HepG2 (cell line): Measurements from ENCODE around the gene DYRK1B.

Experiments
- EP300 ChIP-seq, 3 experiments: sonication (generic) in 1 of 3; formaldehyde crosslinking in 1 of 3; IDR thresholded peaks; 2 replicates each; pipeline versions ENCODE4 v1.5.1 to v1.6.1; 2011 to 2020; ENCODE audit warnings: low read depth in 2 of 3, low read length in 2 of 3, borderline replicate concordance in 1 of 3, improper control_type of control experiment in 1 of 3, mild to moderate bottlenecking in 1 of 3, missing genetic modification reagents in 1 of 3, moderate library complexity in 1 of 3
- PHF5A ChIP-seq: IDR thresholded peaks from one replicate; pipeline ENCODE4 v1.6.1; 2018; ENCODE audit warnings: low read depth, missing genetic modification reagents; ENCODE audit not compliant: unreplicated experiment
- ZFP37 ChIP-seq: sonication (generic); formaldehyde crosslinking; IDR thresholded peaks from 2 replicates; pipeline ENCODE4 v1.4.0; 2020; ENCODE audit warnings: missing genetic modification reagents, borderline replicate concordance
- ZFP41 ChIP-seq: sonication (generic); formaldehyde crosslinking; IDR thresholded peaks from 2 replicates; pipeline ENCODE4 v1.4.0; 2020; ENCODE audit warnings: mild to moderate bottlenecking, missing genetic modification reagents, borderline replicate concordance
- TF ChIP-seq, protein P1 (sequence below): IDR thresholded peaks from 2 replicates; pipeline ENCODE4 v1.6.1; 2016; ENCODE audit warnings: missing compliant biosample characterization, missing genetic modification reagents, borderline replicate concordance

DNA sequence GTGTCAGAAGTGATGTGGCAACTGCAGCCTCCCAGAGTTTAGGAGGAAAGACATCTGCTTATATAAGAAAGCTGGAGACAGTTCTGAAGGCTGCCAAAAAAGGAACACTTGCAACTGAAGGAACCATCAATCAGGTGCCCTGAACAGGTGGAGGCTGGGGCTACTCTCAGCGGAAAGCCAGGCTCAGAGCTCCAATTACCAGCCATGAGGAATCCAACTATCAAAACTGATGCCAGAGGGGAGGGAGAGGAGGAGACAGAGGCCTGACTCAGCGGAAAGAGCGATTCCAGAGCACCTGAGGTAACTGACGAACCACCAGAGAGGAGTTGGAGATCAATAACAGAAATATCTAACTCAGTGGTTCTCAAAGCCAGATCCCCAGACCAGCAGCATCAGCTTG lies 31.0 kb downstream of the DYRK1B start:
- TF ChIP-seq, protein P1, sequence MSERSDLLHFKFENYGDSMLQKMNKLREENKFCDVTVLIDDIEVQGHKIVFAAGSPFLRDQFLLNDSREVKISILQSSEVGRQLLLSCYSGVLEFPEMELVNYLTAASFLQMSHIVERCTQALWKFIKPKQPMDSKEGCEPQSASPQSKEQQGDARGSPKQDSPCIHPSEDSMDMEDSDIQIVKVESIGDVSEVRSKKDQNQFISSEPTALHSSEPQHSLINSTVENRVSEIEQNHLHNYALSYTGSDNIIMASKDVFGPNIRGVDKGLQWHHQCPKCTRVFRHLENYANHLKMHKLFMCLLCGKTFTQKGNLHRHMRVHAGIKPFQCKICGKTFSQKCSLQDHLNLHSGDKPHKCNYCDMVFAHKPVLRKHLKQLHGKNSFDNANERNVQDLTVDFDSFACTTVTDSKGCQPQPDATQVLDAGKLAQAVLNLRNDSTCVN (CRISPR knock-in tag) = no peak
- TF ChIP-seq EP300 (IDR thresholded peaks at IDR 0.05; ENCODE audit: low read depth in 2 of 2, low read length in 2 of 2) (no peak), EP300 (CRISPR knock-in tag; IDR thresholded peaks at IDR 0.05; ENCODE audit: borderline replicate concordance) (no peak), ZFP37 (CRISPR knock-in tag) (no peak), PHF5A (no peak), ZFP41 (CRISPR knock-in tag) (no peak)
